ENCODE measurements around the gene ATXN7. TPM values are rescaled to one million over a fixed set of nuclear protein-coding genes. Genes with fewer than 3 reads are reported as not detected.
A peak's percentile ranks its signal among the peaks of the same experiment; 100 is the strongest.

The ATXN7 gene
- total and polyA plus RNA-seq, 4 donors, result 4.8 to 46.6 (median 18.0) TPM

DNA sequence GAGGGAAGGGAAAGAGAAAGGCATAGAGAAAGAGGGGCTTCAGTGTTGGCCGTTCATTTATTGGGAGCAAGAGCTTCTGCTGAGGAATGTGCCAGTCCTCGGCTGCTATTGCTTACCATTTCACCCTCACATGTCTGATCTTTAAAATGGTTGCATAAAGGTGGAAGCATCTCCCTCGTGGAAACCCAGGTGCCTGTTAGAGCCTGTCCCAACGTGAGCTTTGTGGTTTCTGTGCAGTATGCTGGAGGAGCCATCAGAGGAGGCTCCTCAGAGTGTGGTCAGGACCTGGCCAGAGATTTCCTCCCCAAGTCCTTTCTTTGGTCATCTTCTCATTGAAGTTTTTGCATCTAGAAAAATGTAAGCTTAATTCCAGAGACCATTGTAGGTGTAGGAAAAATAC, 125.3 kb downstream of the ATXN7 start:
- WGBS, 2 donors, result 74 to 81% methylated on average over 4 of the region's 4 CpGs
- TF ChIP-seq, protein P1, sequence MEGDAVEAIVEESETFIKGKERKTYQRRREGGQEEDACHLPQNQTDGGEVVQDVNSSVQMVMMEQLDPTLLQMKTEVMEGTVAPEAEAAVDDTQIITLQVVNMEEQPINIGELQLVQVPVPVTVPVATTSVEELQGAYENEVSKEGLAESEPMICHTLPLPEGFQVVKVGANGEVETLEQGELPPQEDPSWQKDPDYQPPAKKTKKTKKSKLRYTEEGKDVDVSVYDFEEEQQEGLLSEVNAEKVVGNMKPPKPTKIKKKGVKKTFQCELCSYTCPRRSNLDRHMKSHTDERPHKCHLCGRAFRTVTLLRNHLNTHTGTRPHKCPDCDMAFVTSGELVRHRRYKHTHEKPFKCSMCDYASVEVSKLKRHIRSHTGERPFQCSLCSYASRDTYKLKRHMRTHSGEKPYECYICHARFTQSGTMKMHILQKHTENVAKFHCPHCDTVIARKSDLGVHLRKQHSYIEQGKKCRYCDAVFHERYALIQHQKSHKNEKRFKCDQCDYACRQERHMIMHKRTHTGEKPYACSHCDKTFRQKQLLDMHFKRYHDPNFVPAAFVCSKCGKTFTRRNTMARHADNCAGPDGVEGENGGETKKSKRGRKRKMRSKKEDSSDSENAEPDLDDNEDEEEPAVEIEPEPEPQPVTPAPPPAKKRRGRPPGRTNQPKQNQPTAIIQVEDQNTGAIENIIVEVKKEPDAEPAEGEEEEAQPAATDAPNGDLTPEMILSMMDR (IDR thresholded peaks at IDR 0.05; ENCODE audit: control extremely low read depth, extremely low read depth), result no peak
- Histone ChIP-seq H3K9me3 (ENCODE audit: control insufficient read depth in 4 of 4, insufficient read depth in 3 of 4, low read length in 3 of 4) (no peaks in the 10 kb centered on the region), H3K4me3 (no peak overlapping the region), H3K9ac (ENCODE audit: insufficient read depth in 1 of 2, low read length in 2 of 2) (no peak overlapping the region), H3K4me1 (ENCODE audit: control insufficient read depth in 5 of 5, insufficient read depth in 5 of 5, low read length in 5 of 5) (peaks cover 0 to 3% (median 0%) of the 10 kb centered on the region in 5 donors), H3K27ac (ENCODE audit: low read depth in 1 of 2, low read length in 1 of 2) (no peak overlapping the region), H3K27me3 (ENCODE audit: control insufficient read depth in 3 of 3, insufficient read depth in 3 of 3, low read length in 2 of 3) (no peaks in the 10 kb centered on the region), H3K36me3 (ENCODE audit: control insufficient read depth in 4 of 4, insufficient read depth in 4 of 4, low read length in 4 of 4) (peaks cover 24 to 51% (median 41%) of the 10 kb centered on the region in 4 donors)
- ATAC-seq (ENCODE audit: insufficient read depth, low FRiP score) (no peak), DNase-seq (no peak)

DNA sequence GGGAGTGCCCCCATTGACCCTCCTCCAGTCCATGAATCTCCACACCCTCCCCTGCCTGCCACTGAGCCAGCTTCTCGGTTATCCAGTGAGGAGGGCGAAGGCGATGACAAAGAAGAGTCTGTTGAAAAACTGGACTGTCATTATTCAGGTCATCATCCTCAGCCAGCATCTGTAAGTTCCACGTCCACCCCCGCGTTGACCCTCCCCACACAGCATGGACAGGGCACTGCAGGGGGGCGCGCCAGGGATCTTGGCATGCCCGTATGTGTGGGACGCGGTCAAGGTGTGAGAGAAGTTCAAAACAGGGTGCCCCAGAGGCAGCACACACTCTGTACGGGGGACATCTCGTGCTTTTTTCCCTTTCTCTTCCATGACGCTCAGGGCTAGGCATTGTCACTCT, 126.5 kb downstream of the ATXN7 start:
- ATAC-seq (ENCODE audit: insufficient read depth, low FRiP score) (no peak), DNase-seq (no peak)
- Histone ChIP-seq H3K9ac (ENCODE audit: insufficient read depth in 1 of 2, low read length in 2 of 2) (no peak overlapping the region), H3K36me3 (ENCODE audit: control insufficient read depth in 4 of 4, insufficient read depth in 4 of 4, low read length in 4 of 4) (peaks cover 19 to 51% (median 44%) of the 10 kb centered on the region in 4 donors), H3K4me1 (ENCODE audit: control insufficient read depth in 5 of 5, insufficient read depth in 5 of 5, low read length in 5 of 5) (peaks cover 0 to 3% (median 0%) of the 10 kb centered on the region in 5 donors), H3K9me3 (ENCODE audit: control insufficient read depth in 4 of 4, insufficient read depth in 3 of 4, low read length in 3 of 4) (no peaks in the 10 kb centered on the region), H3K27me3 (ENCODE audit: control insufficient read depth in 3 of 3, insufficient read depth in 3 of 3, low read length in 2 of 3) (no peaks in the 10 kb centered on the region), H3K4me3 (no peak overlapping the region), H3K27ac (ENCODE audit: low read depth in 1 of 2, low read length in 1 of 2) (peak overlapping the region in 1 of 2 donors; percentile 9)
- TF ChIP-seq, protein P1 (IDR thresholded peaks at IDR 0.05; ENCODE audit: control extremely low read depth, extremely low read depth), result no peak
- WGBS, 2 donors, result 94 to 97% methylated on average over 14 of the region's 14 CpGs

DNA sequence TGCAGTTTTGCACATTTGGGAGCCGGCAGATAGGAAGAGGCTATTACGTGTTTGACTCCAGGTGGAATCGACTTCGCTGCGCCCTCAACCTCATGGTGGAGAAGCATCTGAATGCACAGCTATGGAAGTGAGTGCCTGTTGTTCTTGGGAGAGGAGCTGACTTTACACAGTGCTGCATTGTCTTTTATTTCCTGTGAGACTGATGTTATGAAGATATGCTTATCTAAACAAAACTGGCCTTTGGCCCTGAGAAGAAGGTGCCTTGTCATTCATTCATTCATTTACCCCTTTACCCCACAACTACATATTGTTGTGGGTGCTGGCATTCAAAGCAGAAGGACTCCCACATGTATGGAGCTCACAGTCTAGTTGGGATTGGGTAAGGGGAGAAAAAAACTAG, 127.1 kb downstream of the ATXN7 start:
- Histone ChIP-seq H3K9ac (ENCODE audit: insufficient read depth in 1 of 2, low read length in 2 of 2) (no peak overlapping the region), H3K4me3 (no peak overlapping the region), H3K36me3 (ENCODE audit: control insufficient read depth in 4 of 4, insufficient read depth in 4 of 4, low read length in 4 of 4) (peaks cover 20 to 53% (median 46%) of the 10 kb centered on the region in 4 donors), H3K27me3 (ENCODE audit: control insufficient read depth in 3 of 3, insufficient read depth in 3 of 3, low read length in 2 of 3) (no peaks in the 10 kb centered on the region), H3K4me1 (ENCODE audit: control insufficient read depth in 5 of 5, insufficient read depth in 5 of 5, low read length in 5 of 5) (peaks cover 0 to 3% (median 0%) of the 10 kb centered on the region in 5 donors), H3K27ac (ENCODE audit: low read depth in 1 of 2, low read length in 1 of 2) (peak overlapping the region in 1 of 2 donors; percentile 9), H3K9me3 (ENCODE audit: control insufficient read depth in 4 of 4, insufficient read depth in 3 of 4, low read length in 3 of 4) (no peaks in the 10 kb centered on the region)
- no peak for ATAC-seq (ENCODE audit: insufficient read depth, low FRiP score)
- TF ChIP-seq, protein P1 (IDR thresholded peaks at IDR 0.05; ENCODE audit: control extremely low read depth, extremely low read depth), result no peak
- DNase-seq, result no peak
- WGBS, 2 donors, result 76 to 90% methylated on average over 5 of the region's 5 CpGs

DNA sequence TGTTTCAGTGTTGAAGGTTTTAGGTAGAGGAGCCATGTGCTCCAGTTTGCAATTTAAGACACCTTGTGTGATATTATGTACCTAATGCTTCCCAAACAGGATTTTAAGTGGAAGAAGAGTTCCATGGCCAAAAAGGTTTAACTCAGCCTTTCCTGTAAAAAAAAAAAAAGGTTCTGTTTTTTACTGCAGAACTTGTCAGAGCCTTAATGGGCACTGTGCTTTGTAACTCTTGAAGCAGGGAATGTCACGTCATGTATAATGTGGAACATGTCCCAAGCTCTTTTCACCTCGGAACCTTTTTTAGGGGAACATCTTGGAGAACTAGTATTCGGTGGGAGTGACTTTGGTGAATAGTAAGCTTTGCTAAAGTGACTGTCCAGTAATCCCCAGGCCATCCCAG, 128.0 kb downstream of the ATXN7 start:
- Histone ChIP-seq H3K4me1 (ENCODE audit: control insufficient read depth in 5 of 5, insufficient read depth in 5 of 5, low read length in 5 of 5) (peaks cover 0 to 3% (median 0%) of the 10 kb centered on the region in 5 donors), H3K27me3 (ENCODE audit: control insufficient read depth in 3 of 3, insufficient read depth in 3 of 3, low read length in 2 of 3) (no peaks in the 10 kb centered on the region), H3K9me3 (ENCODE audit: control insufficient read depth in 4 of 4, insufficient read depth in 3 of 4, low read length in 3 of 4) (no peaks in the 10 kb centered on the region), H3K27ac (ENCODE audit: low read depth in 1 of 2, low read length in 1 of 2) (no peak overlapping the region), H3K36me3 (ENCODE audit: control insufficient read depth in 4 of 4, insufficient read depth in 4 of 4, low read length in 4 of 4) (peaks cover 30 to 61% (median 51%) of the 10 kb centered on the region in 4 donors), H3K9ac (ENCODE audit: insufficient read depth in 1 of 2, low read length in 2 of 2) (no peak overlapping the region), H3K4me3 (no peak overlapping the region)
- TF ChIP-seq, protein P1 (IDR thresholded peaks at IDR 0.05; ENCODE audit: control extremely low read depth, extremely low read depth), result no peak
- ATAC-seq (ENCODE audit: insufficient read depth, low FRiP score), result no peak
- WGBS, 2 donors, result 96% methylated on average over 3 of the region's 3 CpGs
- no peak for DNase-seq
